Neuronal stem cell (in vitro differentiated cells): Measurements from ENCODE around the gene FAAP100.

Experiments
- DNase-seq: peaks from one replicate; pipeline ENCODE4 v3.0.0-alpha.2; 2013; ENCODE audit warnings: low spot score
- H2AFZ ChIP-seq: one replicate; pipeline ENCODE4 v1.6.1; 2013; ENCODE audit warnings: mild to moderate bottlenecking, low read length, inconsistent platforms
- H2AK5ac ChIP-seq: 2 replicates; pipeline ENCODE4 v1.6.1; 2013; ENCODE audit warnings: low read depth, mild to moderate bottlenecking, inconsistent platforms, low read length, moderate library complexity, mixed read lengths
- H2BK120ac ChIP-seq: 2 replicates; pipeline ENCODE4 v1.6.1; 2013; ENCODE audit warnings: low read depth, mild to moderate bottlenecking, inconsistent platforms, low read length, moderate library complexity, mixed read lengths
- H2BK12ac ChIP-seq: one replicate; pipeline ENCODE4 v1.6.1; 2013; ENCODE audit warnings: low read length, inconsistent platforms
- H2BK15ac ChIP-seq: 2 replicates; pipeline ENCODE4 v1.6.1; 2013; ENCODE audit warnings: mild to moderate bottlenecking, low read length, inconsistent platforms, mixed read lengths
- H2BK5ac ChIP-seq: one replicate; pipeline ENCODE4 v1.6.1; 2013; ENCODE audit warnings: inconsistent platforms, mild to moderate bottlenecking, low read length, moderate library complexity
- H3K14ac ChIP-seq: one replicate; pipeline ENCODE4 v1.6.1; 2013; ENCODE audit warnings: low read length, inconsistent platforms
- H3K18ac ChIP-seq: 2 replicates; pipeline ENCODE4 v1.6.1; 2013; ENCODE audit warnings: low read length, inconsistent platforms
- H3K23ac ChIP-seq: 2 replicates; pipeline ENCODE4 v1.6.1; 2013; ENCODE audit warnings: low read depth, mild to moderate bottlenecking, mixed read lengths, low read length, inconsistent platforms; ENCODE audit not compliant: poor library complexity
- H3K27ac ChIP-seq: replicated peaks from 3 replicates; pipeline ENCODE4 v1.5.1; 2013; ENCODE audit warnings: low read length, inconsistent platforms
- H3K27me3 ChIP-seq, 3 experiments: 2 replicates each; pipeline ENCODE4 v1.6.1; 2013; ENCODE audit warnings: low read length in 3 of 3, mild to moderate bottlenecking in 2 of 3, inconsistent platforms in 1 of 3, low read depth in 1 of 3, mixed read lengths in 1 of 3, moderate library complexity in 1 of 3; ENCODE audit not compliant: control insufficient read depth in 3 of 3, insufficient read depth in 3 of 3
- H3K36me3 ChIP-seq, 2 donors: replicated peaks in 1 of 2; 2 replicates each; pipeline ENCODE4 v1.6.1; 2013; ENCODE audit warnings: low read length in 2 of 2; ENCODE audit not compliant: control insufficient read depth in 2 of 2, insufficient read depth in 2 of 2
- H3K4ac ChIP-seq: 2 replicates; pipeline ENCODE4 v1.6.1; 2013; ENCODE audit warnings: inconsistent platforms, mild to moderate bottlenecking, low read length, moderate library complexity
- H3K4me1 ChIP-seq, 2 donors: 1 replicate in 1 of 2; 2 replicates in 1 of 2; pipeline ENCODE4 v1.6.1; 2013; ENCODE audit warnings: low read length in 2 of 2, low read depth in 1 of 2; ENCODE audit not compliant: control insufficient read depth in 2 of 2, insufficient read depth in 1 of 2
- H3K4me2 ChIP-seq: one replicate; pipeline ENCODE4 v1.6.1; 2013; ENCODE audit warnings: mild to moderate bottlenecking, low read length, inconsistent platforms; ENCODE audit not compliant: insufficient read depth, poor library complexity, severe bottlenecking
- H3K4me3 ChIP-seq, 2 donors: 2 replicates each; pipeline ENCODE4 v1.5.1; 2013; ENCODE audit warnings: low read length in 2 of 2, mild to moderate bottlenecking in 2 of 2, inconsistent platforms in 1 of 2, moderate library complexity in 1 of 2
- H3K79me1 ChIP-seq: one replicate; pipeline ENCODE4 v1.6.1; 2013; ENCODE audit warnings: low read depth, mild to moderate bottlenecking, inconsistent platforms, low read length, moderate library complexity
- H3K9ac ChIP-seq: one replicate; pipeline ENCODE4 v1.6.1; 2013; ENCODE audit warnings: mild to moderate bottlenecking, low read depth, low read length, inconsistent platforms; ENCODE audit not compliant: poor library complexity
- H3K9me3 ChIP-seq, 2 donors: replicated peaks in 1 of 2; 2 replicates each; pipeline versions ENCODE3 to v1.6.1; 2013; ENCODE audit warnings: low read length in 2 of 2, mild to moderate bottlenecking in 2 of 2, inconsistent platforms in 1 of 2, low read depth in 1 of 2, mixed read lengths in 1 of 2, moderate library complexity in 1 of 2; ENCODE audit not compliant: control insufficient read depth in 2 of 2, insufficient read depth in 1 of 2
- H4K8ac ChIP-seq: one replicate; pipeline ENCODE4 v1.6.1; 2013; ENCODE audit warnings: low read depth, mild to moderate bottlenecking, inconsistent platforms, low read length, moderate library complexity
- H4K91ac ChIP-seq: one replicate; pipeline ENCODE4 v1.6.1; 2013; ENCODE audit warnings: low read length, low read depth, mild to moderate bottlenecking, inconsistent platforms; ENCODE audit not compliant: poor library complexity
- WGBS, 2 donors: extraction: QIAGEN DNeasy Blood & Tissue Kit; methylation state at CpG; one replicate each; pipeline ENCODE4 v1.1.7; 2013; ENCODE audit warnings: missing lambda C conversion rate in 2 of 2, mixed read lengths in 1 of 2; ENCODE audit not compliant: insufficient read length in 2 of 2, insufficient replicate concordance in 1 of 2; ENCODE audit errors: extremely low coverage in 2 of 2; 5-methylcytosine and 5-hydroxymethylcytosine counted together

Gene FAAP100

DNA sequence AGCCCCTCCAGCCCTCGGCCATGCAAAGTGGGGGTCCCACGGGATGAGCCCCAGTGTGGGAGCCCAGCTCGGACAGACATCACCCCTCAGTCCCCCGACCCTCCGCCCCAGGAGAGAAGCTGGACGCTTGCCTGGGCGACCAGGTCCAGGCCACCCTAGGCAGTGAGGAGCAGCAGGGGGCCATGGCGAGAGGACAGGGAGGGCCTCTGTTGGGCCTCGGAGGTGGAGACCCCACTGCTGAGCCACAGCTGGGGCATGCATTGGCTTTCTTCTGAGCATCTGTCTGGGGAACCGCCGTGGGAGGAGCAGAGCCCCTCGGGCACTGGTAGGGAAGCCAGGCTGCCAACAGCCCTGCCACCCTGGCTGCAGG lies 52.6 kb downstream of the FAAP100 start:
- no peak overlapping the region for H3K27ac ChIP-seq
- peak overlapping the region; percentile 0 for H2BK120ac ChIP-seq
- no peak overlapping the region for H3K4me3 ChIP-seq
- no peaks in the 10 kb centered on the region for H3K79me1 ChIP-seq
- no peaks in the 10 kb centered on the region for H3K36me3 ChIP-seq
- H2AFZ ChIP-seq, result no peak overlapping the region
- no peak overlapping the region for H3K9ac ChIP-seq
- no CpG with 5 or more reads among the region's 12 CpGs for WGBS, 2 donors
- peak overlapping the region; percentile 81 for H2BK15ac ChIP-seq
- no peak for DNase-seq
- H2AK5ac ChIP-seq, result peak overlapping the region; percentile 2
- H3K18ac ChIP-seq, result peak overlapping the region; percentile 83
- peak overlapping the region; percentile 0 for H3K14ac ChIP-seq
- peaks cover 1 to 4% of the 10 kb centered on the region in 2 donors for H3K4me1 ChIP-seq
- no peak overlapping the region for H2BK5ac ChIP-seq
- H4K8ac ChIP-seq, result no peak overlapping the region
- H3K4me2 ChIP-seq, result no peak overlapping the region
- H3K27me3 ChIP-seq, result peaks cover 0 to 6% (median 0%) of the 10 kb centered on the region in 3 experiments
- H3K9me3 ChIP-seq, result peaks cover 0 to 2% of the 10 kb centered on the region in 2 donors
- H4K91ac ChIP-seq, result peak overlapping the region; percentile 11
- no peak overlapping the region for H3K4ac ChIP-seq
- peak overlapping the region; percentile 73 for H3K23ac ChIP-seq
- H2BK12ac ChIP-seq, result no peak overlapping the region

DNA sequence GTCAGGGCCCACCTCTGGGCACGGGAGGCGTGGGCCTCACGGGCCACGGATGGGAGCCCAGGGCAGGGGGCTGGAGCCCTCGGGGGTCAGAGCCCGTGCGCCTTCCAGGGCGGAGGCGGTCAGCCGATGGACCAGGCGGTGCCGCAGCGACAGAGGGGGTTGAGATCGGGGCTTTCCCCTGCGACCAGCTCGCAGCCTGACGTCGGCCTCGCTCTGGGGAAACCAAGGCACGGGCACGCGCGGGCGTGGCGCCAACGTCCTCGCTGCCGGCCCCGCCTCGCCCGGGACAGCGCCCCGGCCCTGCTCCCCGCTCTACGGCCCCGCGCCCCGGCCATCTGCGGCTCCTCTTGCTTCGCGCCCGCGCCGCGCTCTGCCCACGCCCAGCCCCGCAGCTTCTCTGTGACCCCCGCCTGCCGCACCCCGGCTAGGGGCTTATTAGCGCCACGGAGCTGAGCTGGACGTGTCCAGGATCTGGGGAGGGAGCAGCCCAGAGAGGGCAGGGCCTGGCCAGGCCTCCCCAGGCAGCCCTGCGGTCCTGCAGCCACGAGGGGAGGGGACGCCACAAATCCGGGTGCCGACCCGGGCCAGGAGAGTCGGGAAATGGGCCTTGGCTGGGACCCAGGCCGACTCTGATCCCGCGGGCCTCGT lies 53.1 kb downstream of the FAAP100 start:
- Histone ChIP-seq H3K18ac (peak overlapping the region; percentile 83), H3K14ac (peak overlapping the region; percentile 99), H3K27ac (no peak overlapping the region), H3K4me1 (peaks cover 1 to 4% of the 10 kb centered on the region in 2 donors), H3K4ac (no peak overlapping the region), H3K79me1 (no peaks in the 10 kb centered on the region), H2BK5ac (no peak overlapping the region), H2BK120ac (peak overlapping the region; percentile 0), H4K91ac (no peak overlapping the region), H3K27me3 (peaks cover 0 to 6% (median 0%) of the 10 kb centered on the region in 3 experiments), H3K4me2 (no peak overlapping the region), H3K36me3 (no peaks in the 10 kb centered on the region), H4K8ac (no peak overlapping the region), H3K9me3 (peaks cover 0 to 2% of the 10 kb centered on the region in 2 donors), H2AFZ (no peak overlapping the region), H2BK12ac (peak overlapping the region; percentile 98), H3K9ac (no peak overlapping the region), H2AK5ac (peak overlapping the region; percentile 90), H3K23ac (peak overlapping the region; percentile 73), H2BK15ac (peak overlapping the region; percentile 81), H3K4me3 (no peak overlapping the region)
- no peak for DNase-seq
- WGBS, 2 donors, result no CpG with 5 or more reads among the region's 64 CpGs

DNA sequence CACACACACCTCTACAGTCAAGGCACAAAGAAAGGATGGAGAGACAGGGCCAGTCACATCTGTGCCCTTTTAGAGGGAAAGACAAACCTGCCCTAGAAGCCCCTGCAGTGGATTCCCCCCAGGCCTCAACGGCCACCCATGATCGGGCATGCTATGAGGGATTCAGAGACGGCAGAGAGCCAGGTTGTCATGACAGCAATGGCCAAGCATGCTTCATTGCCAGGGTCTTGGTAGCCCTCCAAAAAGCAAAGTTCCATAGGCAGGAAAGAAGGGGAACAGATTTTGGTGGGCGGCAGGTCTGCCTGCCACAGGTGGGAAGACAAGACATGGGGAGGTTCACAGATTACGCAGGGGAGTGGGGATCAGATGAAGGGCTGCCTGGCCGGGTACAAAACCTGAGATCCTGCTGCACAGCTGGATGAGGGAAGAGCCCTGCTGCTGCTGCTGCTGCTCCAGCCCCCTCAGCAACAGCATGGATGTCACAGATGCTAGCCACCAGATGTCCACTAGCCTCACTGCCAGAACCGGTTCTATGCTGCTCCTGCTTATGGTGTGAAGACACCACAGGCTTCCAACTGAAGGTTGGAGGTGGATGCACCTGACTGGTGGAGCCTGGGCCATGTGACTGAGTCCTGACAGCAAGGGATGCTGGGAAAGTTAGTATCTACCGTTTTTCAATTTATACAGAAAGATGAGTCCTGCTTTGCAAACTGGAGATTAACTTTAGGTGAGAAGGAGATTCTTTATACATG lies 57.4 kb downstream of the FAAP100 start:
- Histone ChIP-seq H3K18ac (no peak overlapping the region), H3K9me3 (no peaks in the 10 kb centered on the region), H3K23ac (no peak overlapping the region), H4K8ac (no peak overlapping the region), H3K79me1 (peaks cover 2% of the 10 kb centered on the region), H2BK12ac (no peak overlapping the region), H3K4ac (no peak overlapping the region), H2BK5ac (no peak overlapping the region), H2BK15ac (no peak overlapping the region), H2BK120ac (no peak overlapping the region), H3K4me2 (no peak overlapping the region), H4K91ac (no peak overlapping the region), H2AFZ (peak overlapping the region; percentile 64), H3K4me1 (peaks cover 10 to 19% of the 10 kb centered on the region in 2 donors), H3K14ac (no peak overlapping the region), H3K4me3 (no peak overlapping the region), H3K27me3 (no peaks in the 10 kb centered on the region), H3K27ac (no peak overlapping the region), H3K36me3 (no peaks in the 10 kb centered on the region), H2AK5ac (no peak overlapping the region), H3K9ac (no peak overlapping the region)
- no CpG with 5 or more reads among the region's 8 CpGs for WGBS, 2 donors
- no peak for DNase-seq
